ENCODE results near the gene NEK6.

NEK6 gene

DNA sequence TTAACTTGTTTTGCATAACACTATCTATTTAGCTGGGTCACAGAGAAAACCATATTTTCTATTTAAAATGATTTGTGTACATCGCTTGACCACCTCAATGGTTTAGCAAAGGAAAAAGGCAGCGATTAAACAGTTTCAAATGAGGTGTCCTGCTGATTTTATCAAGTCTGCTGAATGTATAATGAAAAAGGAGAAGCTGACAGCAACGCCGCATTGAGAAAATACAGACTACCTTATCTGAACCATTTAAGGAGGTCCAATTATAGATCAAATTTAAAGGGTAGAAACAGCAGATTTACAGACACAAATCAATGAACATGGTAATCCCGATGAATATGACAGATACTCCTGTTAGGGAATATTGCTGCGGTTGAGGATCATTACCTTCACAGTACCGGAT, 127.9 kb downstream of the NEK6 start:
- DNase-seq = no peak

- DNase-seq = no peak
Observed at GRCh38 chr9:124386201-124386600, 128.5 kb downstream of the NEK6 start.

- no peak for DNase-seq
Observed at GRCh38 chr9:124388275-124389048, 130.7 kb downstream of the NEK6 start.

DNA sequence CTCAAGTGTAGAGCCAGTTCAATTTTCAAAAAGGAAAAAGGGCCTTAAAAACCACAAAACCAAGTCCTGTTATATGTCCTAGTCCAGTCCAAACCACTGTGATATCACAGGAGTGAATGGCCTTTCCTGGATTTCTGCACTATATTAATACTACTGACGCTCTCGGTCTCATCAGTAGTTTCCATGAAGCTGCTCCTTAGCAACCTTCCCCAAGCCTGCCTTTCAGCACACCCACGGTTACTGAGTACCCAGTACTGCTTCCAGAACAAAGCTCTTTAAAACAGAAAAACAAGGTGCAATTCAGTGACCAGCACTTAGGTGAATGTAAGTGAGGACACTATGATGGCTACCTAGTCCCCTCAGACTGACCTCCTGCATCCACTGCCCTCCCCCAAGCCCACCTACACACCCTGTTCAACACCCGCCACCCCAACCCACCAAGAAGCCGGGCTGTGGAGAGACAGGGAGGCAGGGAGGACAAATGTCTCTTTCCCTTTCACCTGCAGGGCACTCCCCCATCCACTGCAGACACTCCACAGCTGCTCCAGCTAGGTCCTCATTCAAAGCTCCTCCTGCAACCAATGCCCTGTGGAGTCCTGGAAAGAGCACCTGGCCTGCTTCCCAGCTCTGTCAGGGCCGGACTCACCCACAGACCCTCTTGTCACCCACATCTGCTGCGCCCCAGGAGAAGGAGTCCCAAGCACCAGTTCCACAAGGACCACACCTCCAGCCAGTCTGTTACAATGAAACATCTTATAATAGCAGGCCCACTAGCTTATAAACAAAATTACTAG, 131.6 kb downstream of the NEK6 start:
- DNase-seq = no peak

GRCh38 chr9:124390794-124391658, 133.3 kb downstream of the NEK6 start:
- DNase-seq = no peak

DNA sequence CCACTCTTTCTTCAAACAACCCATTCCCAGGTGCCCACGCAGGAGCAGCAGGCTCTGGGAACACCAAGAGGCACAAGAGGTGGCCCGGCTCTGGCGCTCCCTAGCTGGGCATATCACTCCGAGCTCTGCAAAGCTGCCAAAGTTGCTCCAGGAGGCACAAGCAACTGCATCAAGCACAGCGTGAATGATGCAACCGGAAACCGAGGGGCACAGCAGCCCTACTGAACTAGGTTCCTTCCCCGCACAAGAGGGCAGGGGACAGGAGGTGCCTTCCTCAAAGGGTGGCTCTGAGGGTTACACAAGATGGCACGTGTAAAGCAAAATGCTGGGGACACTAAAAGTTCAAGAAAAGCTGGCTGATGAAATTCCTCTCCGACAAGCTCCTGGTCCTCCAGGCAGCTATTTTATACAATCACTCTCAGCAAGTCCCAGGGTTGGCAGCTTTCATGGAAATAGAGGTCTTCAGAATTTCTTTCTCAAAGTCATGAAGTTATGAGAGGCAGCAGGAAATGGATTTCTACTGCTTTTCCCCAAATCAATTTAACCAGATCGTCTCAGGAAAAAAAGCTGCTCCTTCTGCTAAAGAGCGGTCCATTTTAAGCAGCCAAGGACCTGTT, 134.6 kb downstream of the NEK6 start:
- no peak for DNase-seq

DNA sequence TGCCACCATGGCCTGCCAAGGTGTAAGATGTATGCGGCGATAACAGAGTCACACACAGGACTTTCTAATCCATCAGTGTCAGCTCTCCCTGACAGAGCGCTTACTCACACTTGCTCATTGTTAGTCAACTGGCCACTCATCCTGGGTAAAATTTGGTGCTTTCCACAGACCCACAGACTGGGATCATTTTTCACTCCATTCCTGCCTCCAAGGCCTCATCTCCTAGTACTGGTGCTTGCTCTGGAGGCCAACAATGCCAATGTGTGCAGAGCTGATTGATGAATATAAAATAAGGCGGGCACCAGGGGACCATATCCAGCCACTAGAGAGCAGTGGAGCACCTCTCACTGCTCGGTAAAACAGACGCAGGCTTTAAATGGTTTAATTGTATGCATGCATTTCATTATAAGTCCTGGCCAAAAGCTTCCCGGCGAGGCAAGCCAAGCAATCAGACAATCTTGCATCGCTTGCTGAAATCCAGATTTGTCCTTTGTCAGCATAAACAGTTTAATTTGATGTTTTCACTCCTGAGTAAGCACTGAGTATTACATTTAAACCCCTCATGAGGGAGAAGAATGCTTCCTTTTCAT, 135.2 kb downstream of the NEK6 start:
- no peak for DNase-seq

- no peak for DNase-seq
Observed at GRCh38 chr9:124394167-124394566, 136.4 kb downstream of the NEK6 start.

- DNase-seq = no peak
Observed at GRCh38 chr9:124394596-124394995, 136.8 kb downstream of the NEK6 start.

DNA sequence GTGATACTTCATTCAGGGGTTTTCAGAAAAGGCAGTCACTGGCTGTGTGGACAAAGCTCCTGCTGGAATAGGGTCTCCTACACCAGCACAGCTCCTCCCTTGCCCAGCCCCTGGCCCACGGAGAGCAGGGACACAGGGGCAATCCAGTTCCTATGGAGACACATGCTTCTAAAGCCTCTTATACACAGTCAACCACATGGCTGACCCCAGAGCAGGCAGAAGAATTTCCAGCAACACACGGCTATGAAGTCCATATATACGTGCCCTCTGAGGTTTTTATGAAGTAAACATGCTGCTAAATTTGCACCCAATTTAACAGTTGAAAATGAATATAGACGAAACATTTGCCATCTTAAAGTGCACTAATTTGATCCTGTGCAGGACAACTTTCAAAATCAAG, 138.1 kb downstream of the NEK6 start:
- DNase-seq = no peak

DNA sequence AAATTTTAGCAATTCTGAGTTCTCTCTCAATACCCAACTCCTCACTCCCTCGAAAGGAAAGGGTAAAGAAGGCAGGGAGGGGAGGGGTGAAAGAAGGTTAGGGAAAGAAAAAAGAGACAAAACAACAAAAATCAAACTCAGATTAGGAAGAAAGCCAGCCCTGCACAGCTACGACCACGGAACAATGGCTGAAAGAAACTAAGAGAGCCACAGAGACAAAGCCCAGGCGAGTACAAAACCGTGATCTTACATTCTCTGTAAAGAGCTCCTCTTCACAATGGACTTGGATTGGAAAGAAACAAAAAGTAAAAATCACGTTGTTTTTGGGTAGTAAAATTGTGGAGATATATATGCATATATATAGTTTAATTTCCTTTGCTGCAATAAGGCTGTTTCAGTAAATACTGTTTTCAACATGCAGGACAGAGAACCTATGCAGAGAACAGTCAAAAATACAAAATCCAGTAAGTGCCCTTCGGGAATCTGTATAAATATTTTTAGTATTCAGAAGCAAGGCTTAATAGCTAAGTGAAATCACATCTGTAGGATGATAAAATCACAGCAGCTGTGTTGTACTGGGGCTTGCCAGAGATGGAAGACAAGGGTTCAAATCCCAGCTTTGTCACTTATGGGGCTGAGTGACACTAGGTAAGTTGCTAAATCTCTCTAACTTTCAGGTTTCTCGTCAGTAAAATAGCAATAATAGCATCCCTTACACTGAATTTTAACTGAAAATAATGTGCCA, 140.6 kb downstream of the NEK6 start:
- DNase-seq = no peak

GRCh38 chr9:124399323-124399967, 141.7 kb downstream of the NEK6 start:
- DNase-seq = no peak

- DNase-seq = no peak
Observed at GRCh38 chr9:124399968-124400940, 142.5 kb downstream of the NEK6 start.
